HepG2 (cell line): Measurements from ENCODE around the gene AKAP1. TPM values are rescaled to one million over a fixed set of nuclear protein-coding genes. Genes with fewer than 3 reads are reported as not detected.

Experiments used
- ARHGAP35 ChIP-seq: sonication (generic); formaldehyde crosslinking; IDR thresholded peaks from 2 replicates; pipeline ENCODE4 v1.9.0; 2022; ENCODE audit warnings: mild to moderate bottlenecking, inconsistent platforms, moderate library complexity, missing genetic modification reagents, borderline replicate concordance
- ARID4A ChIP-seq: sonication (generic); formaldehyde crosslinking; IDR thresholded peaks from 2 replicates; pipeline ENCODE4 v1.5.0; 2020; ENCODE audit warnings: mild to moderate bottlenecking, missing genetic modification reagents, borderline replicate concordance
- CTCF ChIP-seq: sonication (generic); formaldehyde crosslinking; IDR thresholded peaks from 2 replicates; pipeline ENCODE4 v1.5.0; 2020; ENCODE audit warnings: mild to moderate bottlenecking, missing genetic modification reagents, moderate library complexity
- ETV5 ChIP-seq: IDR thresholded peaks from 2 replicates; pipeline ENCODE4 v1.6.1; 2018; ENCODE audit warnings: missing biosample characterization, missing genetic modification reagents, inconsistent platforms, borderline replicate concordance
- GATAD2A ChIP-seq: IDR thresholded peaks from 2 replicates; pipeline ENCODE4 v1.6.1; 2016
- HNF4G ChIP-seq, 2 experiments: sonication (generic) in 1 of 2; formaldehyde crosslinking in 1 of 2; IDR thresholded peaks; 2 replicates each; pipeline versions ENCODE4 v1.4.0 to v1.6.1; 2011 to 2020; ENCODE audit warnings: borderline replicate concordance in 2 of 2, low read depth in 2 of 2, mild to moderate bottlenecking in 2 of 2, low read length in 1 of 2, missing genetic modification reagents in 1 of 2, moderate library complexity in 1 of 2
- MED8 ChIP-seq: sonication (generic); formaldehyde crosslinking; IDR thresholded peaks from 2 replicates; pipeline ENCODE4 v1.8.1; 2023; ENCODE audit warnings: mild to moderate bottlenecking, missing genetic modification reagents; ENCODE audit not compliant: insufficient replicate concordance
- MTA1 ChIP-seq: sonication (generic); formaldehyde crosslinking; IDR thresholded peaks from 2 replicates; pipeline ENCODE4 v1.4.0; 2020; ENCODE audit warnings: missing genetic modification reagents, mild to moderate bottlenecking, borderline replicate concordance
- NR2F2 ChIP-seq: IDR thresholded peaks from 2 replicates; pipeline ENCODE4 v1.6.1; 2012; ENCODE audit warnings: low read depth, inconsistent platforms, borderline replicate concordance
- NR2F6 ChIP-seq, 2 experiments: IDR thresholded peaks; 2 replicates each; pipeline ENCODE4 v1.6.1; 2016; ENCODE audit warnings: antibody characterized with exemption in 1 of 2, mild to moderate bottlenecking in 1 of 2
- PHF20 ChIP-seq: sonication (generic); formaldehyde crosslinking; IDR thresholded peaks from 2 replicates; pipeline ENCODE4 v1.5.0; 2020; ENCODE audit warnings: mild to moderate bottlenecking, missing genetic modification reagents
- SALL1 ChIP-seq: sonication (generic); formaldehyde crosslinking; IDR thresholded peaks from 2 replicates; pipeline ENCODE4 v1.8.0; 2022; ENCODE audit warnings: mild to moderate bottlenecking, missing genetic modification reagents
- SKI ChIP-seq: fragments of 450-650 bp; IDR thresholded peaks from one replicate; pipeline ENCODE4 v1.6.1; 2018; ENCODE audit warnings: mild to moderate bottlenecking; ENCODE audit not compliant: partially characterized antibody
- STAT6 ChIP-seq: sonication (generic); formaldehyde crosslinking; IDR thresholded peaks from 2 replicates; pipeline ENCODE4 v1.4.0; 2020; ENCODE audit warnings: missing genetic modification reagents, mild to moderate bottlenecking, borderline replicate concordance
- ZNF224 ChIP-seq: sonication (generic); formaldehyde crosslinking; IDR thresholded peaks from 2 replicates; pipeline ENCODE4 v1.5.0; 2020; ENCODE audit warnings: mild to moderate bottlenecking, missing genetic modification reagents
- ZNF335 ChIP-seq: sonication (generic); formaldehyde crosslinking; IDR thresholded peaks from 2 replicates; pipeline ENCODE4 v1.4.0; 2020; ENCODE audit warnings: missing genetic modification reagents
- ZNF362 ChIP-seq: sonication (generic); formaldehyde crosslinking; IDR thresholded peaks from 2 replicates; pipeline ENCODE4 v1.4.0; 2020; ENCODE audit warnings: missing genetic modification reagents, mild to moderate bottlenecking, borderline replicate concordance
- ZNF773 ChIP-seq: sonication (generic); formaldehyde crosslinking; IDR thresholded peaks from 2 replicates; pipeline ENCODE4 v1.4.0; 2020; ENCODE audit warnings: missing genetic modification reagents, borderline replicate concordance
- polyA plus RNA-seq, 8 experiments: library from polyadenylated mRNA; depleted of rRNA in 3 of 8; stranded (reverse) in 7 of 8; unstranded in 1 of 8; fragments of >200 nt; fragmentation: Illumina TruSeq in 4 of 8; extraction: Trizol in 4 of 8; gene quantifications; 2 replicates each; pipeline versions ENCODE4 v1.2.1 to v1.2.3, GENCODE V29; 2011 to 2016; ENCODE audit warnings: low read depth in 4 of 8, missing spikeins in 1 of 8, mixed read lengths in 1 of 8; ENCODE audit not compliant: insufficient read depth in 1 of 8
- total RNA-seq, 5 experiments: library from RNA; depleted of rRNA; stranded (reverse); fragments of >200 nt; fragmentation: Illumina TruSeq; extraction: Trizol; gene quantifications; 2 replicates each; pipeline ENCODE4 v1.2.3, GENCODE V29; 2016; ENCODE audit warnings: low read depth in 1 of 5

The AKAP1 gene
- total and polyA plus RNA-seq, 2 of the 13 experiments (the other 11 are each of a cell fraction or from before 2014, with no cell fraction given): 101 to 131 TPM

GRCh38 chr17:57109393-57110151, 24.5 kb downstream of the AKAP1 start (continued):
- no peak for TF ChIP-seq SKI
- no peak for TF ChIP-seq ZNF773
- no peak for TF ChIP-seq MED8 (CRISPR knock-in tag)
- TF ChIP-seq CTCF (CRISPR knock-in tag): no peak
- no peak for TF ChIP-seq ETV5
- peak; percentile 76 for TF ChIP-seq HNF4G (IDR thresholded peaks at IDR 0.05; ENCODE audit: borderline replicate concordance, low read depth, low read length)
- TF ChIP-seq HNF4G (CRISPR knock-in tag; IDR thresholded peaks at IDR 0.05; ENCODE audit: borderline replicate concordance, low read depth): no peak
- no peak for TF ChIP-seq ZNF335 (CRISPR knock-in tag)
- peak; percentile 36; the same call in 1 of the 2 replicates for TF ChIP-seq NR2F2
- peak; percentile 26; the same call in 1 of the 2 replicates for TF ChIP-seq ARID4A (CRISPR knock-in tag)
- TF ChIP-seq SALL1: peak; percentile 63
- TF ChIP-seq NR2F6 (IDR thresholded peaks at IDR 0.05): no peak
- peak; percentile 7; the same call in 1 of the 2 replicates for TF ChIP-seq NR2F6 (CRISPR knock-in tag; IDR thresholded peaks at IDR 0.05)
- no peak for TF ChIP-seq PHF20
- TF ChIP-seq MTA1 (CRISPR knock-in tag): peak; percentile 36; the same call in 1 of the 2 replicates
- TF ChIP-seq ARHGAP35: no peak
- peak; percentile 54; the same call in 1 of the 2 replicates for TF ChIP-seq ZNF224
- TF ChIP-seq GATAD2A (CRISPR knock-in tag): no peak
- TF ChIP-seq STAT6: no peak
- no peak for TF ChIP-seq ZNF362 (CRISPR knock-in tag)
